HepG2 (cell line): Measurements from ENCODE around the gene MCAT. TPM values are rescaled to one million over a fixed set of nuclear protein-coding genes. Genes with fewer than 3 reads are reported as not detected.

Source experiments
- AKNA ChIP-seq: sonication (generic); formaldehyde crosslinking; IDR thresholded peaks from 2 replicates; pipeline ENCODE4 v1.4.0; 2020; ENCODE audit warnings: missing genetic modification reagents, borderline replicate concordance
- CHCHD3 ChIP-seq: sonication (generic); formaldehyde crosslinking; IDR thresholded peaks from 2 replicates; pipeline ENCODE4 v1.8.0; 2022; ENCODE audit warnings: mild to moderate bottlenecking, missing genetic modification reagents, moderate library complexity
- DNMT1 ChIP-seq: sonication (generic); formaldehyde crosslinking; IDR thresholded peaks from 2 replicates; pipeline ENCODE4 v1.5.1; 2020; ENCODE audit warnings: mild to moderate bottlenecking, missing genetic modification reagents
- GMEB2 ChIP-seq: IDR thresholded peaks from 2 replicates; pipeline ENCODE4 v1.6.1; 2016; ENCODE audit warnings: missing biosample characterization, missing genetic modification reagents, low read depth
- HINFP ChIP-seq: sonication (generic); formaldehyde crosslinking; IDR thresholded peaks from 2 replicates; pipeline ENCODE4 v1.4.0; 2020; ENCODE audit warnings: low read depth, mild to moderate bottlenecking, missing genetic modification reagents
- IKZF1 ChIP-seq: fragments of 450-650 bp; IDR thresholded peaks from 2 replicates; pipeline ENCODE4 v1.7.1; 2016
- MED8 ChIP-seq: sonication (generic); formaldehyde crosslinking; IDR thresholded peaks from 2 replicates; pipeline ENCODE4 v1.8.1; 2023; ENCODE audit warnings: mild to moderate bottlenecking, missing genetic modification reagents; ENCODE audit not compliant: insufficient replicate concordance
- PAX8 ChIP-seq: sonication (generic); formaldehyde crosslinking; IDR thresholded peaks from 2 replicates; pipeline ENCODE4 v1.8.0; 2022; ENCODE audit warnings: mild to moderate bottlenecking, missing genetic modification reagents, borderline replicate concordance
- PRDM15 ChIP-seq: sonication (generic); formaldehyde crosslinking; IDR thresholded peaks from 2 replicates; pipeline ENCODE4 v1.4.0; 2020; ENCODE audit warnings: missing genetic modification reagents
- RXRB ChIP-seq: IDR thresholded peaks from 2 replicates; pipeline ENCODE4 v1.6.1; 2016; ENCODE audit warnings: borderline replicate concordance, missing genetic modification reagents, missing compliant biosample characterization
- SETDB1 ChIP-seq: sonication (generic); formaldehyde crosslinking; IDR thresholded peaks from 2 replicates; pipeline ENCODE4 v1.5.1; 2020; ENCODE audit warnings: missing genetic modification reagents, mild to moderate bottlenecking, borderline replicate concordance
- TGIF2 ChIP-seq: IDR thresholded peaks from 2 replicates; pipeline ENCODE4 v1.6.1; 2016; ENCODE audit warnings: control low read depth, missing compliant biosample characterization
- ZNF333 ChIP-seq: sonication (generic); formaldehyde crosslinking; IDR thresholded peaks from 2 replicates; pipeline ENCODE4 v1.4.0; 2020; ENCODE audit warnings: mild to moderate bottlenecking, missing genetic modification reagents, borderline replicate concordance
- ZNF589 ChIP-seq: sonication (generic); formaldehyde crosslinking; conservative IDR thresholded peaks from 2 replicates; pipeline ENCODE4 v1.8.0; 2022; ENCODE audit warnings: mild to moderate bottlenecking, moderate library complexity, missing genetic modification reagents
- ZNF670 ChIP-seq: sonication (generic); formaldehyde crosslinking; IDR thresholded peaks from 2 replicates; pipeline ENCODE4 v1.8.0; 2022; ENCODE audit warnings: mild to moderate bottlenecking, missing genetic modification reagents, borderline replicate concordance
- ZNF766 ChIP-seq: sonication (generic); formaldehyde crosslinking; IDR thresholded peaks from 2 replicates; pipeline ENCODE4 v1.5.0; 2020; ENCODE audit warnings: missing genetic modification reagents, borderline replicate concordance
- ZNF782 ChIP-seq: sonication (generic); formaldehyde crosslinking; IDR thresholded peaks from 2 replicates; pipeline ENCODE4 v1.4.0; 2020; ENCODE audit warnings: missing genetic modification reagents, mild to moderate bottlenecking, borderline replicate concordance
- polyA plus RNA-seq, 8 experiments: library from polyadenylated mRNA; depleted of rRNA in 3 of 8; stranded (reverse) in 7 of 8; unstranded in 1 of 8; fragments of >200 nt; fragmentation: Illumina TruSeq in 4 of 8; extraction: Trizol in 4 of 8; gene quantifications; 2 replicates each; pipeline versions ENCODE4 v1.2.1 to v1.2.3, GENCODE V29; 2011 to 2016; ENCODE audit warnings: low read depth in 4 of 8, missing spikeins in 1 of 8, mixed read lengths in 1 of 8; ENCODE audit not compliant: insufficient read depth in 1 of 8
- total RNA-seq, 5 experiments: library from RNA; depleted of rRNA; stranded (reverse); fragments of >200 nt; fragmentation: Illumina TruSeq; extraction: Trizol; gene quantifications; 2 replicates each; pipeline ENCODE4 v1.2.3, GENCODE V29; 2016; ENCODE audit warnings: low read depth in 1 of 5

The MCAT gene
- total and polyA plus RNA-seq, 2 of the 13 experiments (the other 11 are each of a cell fraction or from before 2014, with no cell fraction given) = 9.3 to 16.7 TPM

GRCh38 chr22:43142880-43143562, at the start of gene MCAT (continued):
- TF ChIP-seq AKNA (CRISPR knock-in tag) (no peak), PRDM15 (no peak), RXRB (CRISPR knock-in tag) (peak; percentile 70; the same call in 1 of the 2 replicates), SETDB1 (CRISPR knock-in tag) (no peak), ZNF782 (CRISPR knock-in tag) (peak; percentile 43; the same call in 1 of the 2 replicates), CHCHD3 (0 out of 2 replicates have a peak, but pooled peaks have one; percentile 59), ZNF333 (0 out of 2 replicates have a peak, but pooled peaks have one; percentile 40), IKZF1 (no peak), ZNF670 (CRISPR knock-in tag) (no peak), MED8 (CRISPR knock-in tag) (no peak), TGIF2 (CRISPR knock-in tag) (no peak), ZNF766 (CRISPR knock-in tag) (no peak), HINFP (peak; percentile 38; the same call in 1 of the 2 replicates), DNMT1 (CRISPR knock-in tag) (no peak), GMEB2 (CRISPR knock-in tag) (peak; percentile 99), ZNF589 (CRISPR knock-in tag) (no peak; the same call in 1 of the 2 replicates), PAX8 (no peak)
